ENCODE data around the gene NDUFB11.

Gene NDUFB11

DNA sequence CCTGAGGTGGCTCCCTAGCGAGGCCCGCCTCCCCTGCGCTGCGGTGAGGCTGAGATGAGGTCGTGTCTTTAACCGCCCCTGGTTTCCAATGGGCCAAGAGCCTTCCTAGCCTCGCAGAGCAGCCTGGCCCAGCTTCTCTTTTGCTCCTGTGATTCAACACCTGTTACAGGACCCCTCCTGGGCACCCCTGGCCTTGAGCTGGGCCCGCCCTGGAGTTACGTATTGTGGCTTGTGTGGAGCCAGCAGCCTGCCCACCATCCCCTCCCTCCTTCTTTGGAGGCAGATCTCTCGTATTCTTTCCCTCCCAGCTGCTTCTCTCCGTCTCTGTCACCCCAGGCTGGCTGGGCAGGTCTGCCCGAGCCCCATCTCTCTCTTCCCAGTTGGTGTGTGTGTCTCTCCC lies 29.9 kb upstream of the NDUFB11 start:
- no peak for DNase-seq

DNA sequence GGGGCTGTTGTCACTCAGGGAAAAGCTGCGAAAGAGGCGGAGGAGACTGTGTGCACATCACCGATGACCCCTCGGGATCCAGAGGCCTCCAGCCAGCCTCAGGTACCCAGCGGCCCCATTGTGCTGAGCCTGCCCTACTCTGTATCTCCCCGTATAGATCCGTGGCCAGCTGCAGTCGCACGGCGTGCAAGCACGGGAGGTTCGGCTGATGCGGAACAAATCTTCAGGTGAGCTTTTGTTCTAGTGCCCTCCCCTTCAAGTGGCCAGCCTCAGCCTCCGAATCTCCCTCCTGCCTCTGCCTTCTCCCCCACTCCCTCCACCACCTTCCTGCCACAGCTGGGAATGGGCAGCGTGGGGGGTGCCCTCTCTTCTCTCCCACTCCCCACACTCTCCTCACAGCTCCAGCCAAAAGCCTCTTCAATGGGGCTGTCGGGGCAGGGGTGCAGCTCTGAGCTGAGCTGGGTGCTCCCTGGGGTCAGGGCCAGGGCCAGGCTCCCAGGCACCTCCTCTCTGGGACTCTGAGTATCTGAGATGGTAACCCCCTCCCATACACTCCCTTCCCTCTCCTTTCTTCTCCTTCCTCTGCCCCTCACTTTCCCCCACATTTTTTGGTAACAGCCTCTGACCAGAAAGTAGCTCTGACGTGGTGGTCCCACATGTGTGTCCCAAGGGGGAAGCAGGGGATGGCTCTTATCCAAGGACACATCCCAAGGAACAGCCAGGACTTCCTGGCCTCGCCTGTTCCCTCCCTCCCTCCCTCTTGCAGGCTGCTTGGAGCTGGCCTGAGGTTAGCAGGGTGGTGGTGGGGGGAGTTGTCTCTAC lies 28.7 kb upstream of the NDUFB11 start:
- DNase-seq, result no peak

GRCh38 chrX:47172549-47172948 lies 28.0 kb upstream of the NDUFB11 start:
- DNase-seq, result no peak

- no peak for DNase-seq
Observed at GRCh38 chrX:47171996-47172395, 27.5 kb upstream of the NDUFB11 start.

GRCh38 chrX:47170861-47171692 lies 26.6 kb upstream of the NDUFB11 start:
- no peak for DNase-seq

GRCh38 chrX:47169726-47170515 lies 25.4 kb upstream of the NDUFB11 start:
- no peak for DNase-seq

GRCh38 chrX:47169273-47169672 lies 24.8 kb upstream of the NDUFB11 start:
- DNase-seq, result no peak

DNA sequence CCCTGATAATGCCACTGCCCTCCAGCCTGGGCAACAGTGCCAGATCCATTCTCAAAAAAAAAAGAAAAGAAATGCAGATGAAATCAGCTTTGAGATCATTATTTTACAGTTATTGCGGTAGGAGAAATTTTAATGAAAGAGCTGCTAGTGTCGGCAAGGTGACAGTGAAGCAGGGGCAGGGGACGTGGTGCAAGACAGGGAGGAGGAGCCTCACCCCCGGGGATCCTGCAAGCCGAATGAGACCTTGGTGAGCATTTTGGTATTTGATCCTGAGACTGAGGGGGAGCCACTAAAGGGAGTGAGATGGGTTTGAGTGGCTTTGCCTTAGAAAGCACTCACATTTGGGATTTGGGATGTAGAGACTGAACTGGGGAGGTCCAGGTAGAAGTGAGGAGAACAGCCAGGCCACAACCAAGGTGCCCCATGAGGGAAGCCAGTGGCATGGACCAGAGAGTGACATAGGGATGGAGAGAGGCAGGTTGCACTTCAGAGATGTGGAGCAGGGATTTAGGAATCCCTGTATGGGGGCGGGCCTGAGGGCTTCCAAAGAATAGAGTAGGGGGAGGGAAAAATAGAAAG lies 24.1 kb upstream of the NDUFB11 start:
- DNase-seq, result no peak

- peak; percentile 10 for DNase-seq
Observed at GRCh38 chrX:47166126-47166525, 21.6 kb upstream of the NDUFB11 start.

DNA sequence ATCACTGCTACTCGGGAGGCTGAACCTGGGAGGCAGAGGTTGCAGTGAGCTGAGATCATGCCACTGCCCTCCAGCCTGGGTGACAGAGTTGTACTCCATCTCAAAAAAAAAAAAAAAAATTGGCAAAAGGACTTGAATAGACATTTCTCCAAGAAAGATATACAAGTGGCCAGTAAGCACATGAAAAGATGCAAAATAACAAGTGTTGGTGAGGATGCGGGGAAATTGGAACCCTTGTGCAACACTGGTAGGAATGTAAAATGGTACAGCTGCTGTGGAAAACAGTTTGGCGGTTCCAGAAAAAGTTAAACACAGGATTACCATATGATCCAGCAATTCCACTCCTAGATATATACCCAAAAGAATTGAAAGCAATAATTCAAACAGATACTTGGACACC lies 19.9 kb upstream of the NDUFB11 start:
- DNase-seq, result no peak

- no peak for DNase-seq
Observed at GRCh38 chrX:47162927-47163583, 18.6 kb upstream of the NDUFB11 start.

DNA sequence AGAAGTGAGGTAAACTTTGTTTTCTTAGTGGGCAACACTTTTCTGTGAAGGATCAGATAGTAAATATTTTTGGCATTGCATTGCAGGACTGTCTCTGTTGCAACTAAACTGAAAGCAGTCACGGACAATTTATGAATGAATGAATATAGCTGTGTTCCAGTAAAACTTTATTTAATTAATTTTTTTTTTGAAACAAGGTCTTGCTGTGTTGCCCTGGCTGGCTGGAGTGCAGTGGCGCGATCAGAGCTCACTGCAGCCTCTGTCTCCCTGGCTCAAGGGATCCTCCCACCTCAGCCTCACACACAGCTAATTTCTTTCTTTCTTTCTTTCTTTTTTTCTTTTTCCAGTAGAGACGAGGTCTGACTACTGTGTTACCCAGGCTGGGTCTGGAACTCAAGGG lies 16.3 kb upstream of the NDUFB11 start:
- DNase-seq, result no peak

DNA sequence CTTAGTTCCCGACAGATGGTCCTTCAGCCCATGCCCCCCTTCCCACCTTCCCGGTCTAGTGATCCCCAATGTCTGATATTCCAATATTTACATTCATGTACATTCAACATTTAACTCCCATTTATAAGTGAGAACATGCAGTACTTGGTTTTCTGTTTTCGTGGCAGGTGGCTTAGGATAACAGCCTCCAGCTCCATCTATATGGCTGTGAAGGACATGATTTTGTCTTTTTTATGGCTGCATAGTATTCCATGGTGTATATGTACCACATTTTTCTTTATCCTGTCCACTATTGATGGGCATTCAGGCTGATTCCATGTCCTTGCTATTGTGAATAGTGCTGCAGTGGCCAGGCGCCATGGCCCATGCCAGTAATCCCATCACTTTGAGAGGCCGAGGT lies 14.3 kb upstream of the NDUFB11 start:
- DNase-seq, result no peak

DNA sequence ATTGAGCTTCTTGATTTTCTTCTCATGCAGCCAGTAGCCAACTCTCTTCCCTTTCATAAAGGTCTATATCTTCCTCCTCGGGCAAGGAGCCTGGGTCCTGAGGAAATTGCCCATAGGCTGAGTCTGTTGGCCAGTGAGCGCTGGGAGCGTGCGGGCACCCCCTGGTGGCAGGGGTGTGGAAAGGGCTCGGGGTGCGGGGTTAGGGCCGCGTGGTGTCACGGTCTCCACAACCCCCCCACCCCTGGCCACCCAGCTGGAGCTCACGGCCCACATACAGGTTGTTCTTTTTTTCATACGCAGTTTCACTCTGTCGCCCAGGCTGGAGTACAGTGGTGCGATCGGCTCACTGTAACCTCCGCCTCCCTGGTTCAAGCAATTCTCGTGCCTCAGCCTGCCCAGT lies 13.6 kb upstream of the NDUFB11 start:
- DNase-seq, result no peak

- no peak for DNase-seq
Observed at GRCh38 chrX:47156611-47157520, 12.4 kb upstream of the NDUFB11 start.

DNA sequence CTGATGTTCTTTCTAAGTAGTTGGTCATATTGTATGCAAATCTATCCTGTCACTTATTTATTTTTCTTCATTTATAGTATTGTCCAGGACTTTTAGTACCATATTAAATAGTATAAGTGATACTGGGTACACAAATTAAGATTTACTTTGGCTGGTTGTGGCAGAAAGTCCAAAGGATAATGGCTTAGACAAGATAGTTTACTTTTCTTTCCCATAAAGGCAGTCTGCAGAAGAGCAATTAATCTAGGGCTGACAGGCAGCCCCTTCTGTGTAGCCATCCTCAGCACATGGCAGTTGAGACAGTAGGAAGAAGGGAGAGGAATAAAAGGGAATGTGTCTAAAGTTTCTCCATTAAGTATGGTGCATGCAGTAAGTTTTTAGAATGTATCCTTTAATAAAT lies 6.9 kb upstream of the NDUFB11 start:
- DNase-seq, result no peak

DNA sequence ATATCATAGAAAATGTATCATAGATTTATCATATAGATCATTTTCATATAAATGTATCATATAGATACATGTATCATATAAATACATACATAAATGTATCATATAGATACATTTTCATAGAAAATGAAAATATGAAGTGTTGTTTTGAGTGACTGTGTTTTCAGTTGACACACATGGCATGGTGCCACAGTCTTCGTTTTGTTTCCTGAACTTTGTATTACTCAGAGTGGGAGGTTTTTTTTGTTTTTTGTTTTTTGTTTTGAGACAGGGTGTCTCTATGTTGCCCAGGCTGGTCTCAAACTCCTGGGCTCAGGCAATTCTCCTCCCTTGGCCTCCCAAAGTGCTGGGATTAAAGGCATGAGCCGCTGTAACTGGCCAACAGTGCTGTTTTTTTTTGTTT lies 4.4 kb upstream of the NDUFB11 start:
- no peak for DNase-seq

DNA sequence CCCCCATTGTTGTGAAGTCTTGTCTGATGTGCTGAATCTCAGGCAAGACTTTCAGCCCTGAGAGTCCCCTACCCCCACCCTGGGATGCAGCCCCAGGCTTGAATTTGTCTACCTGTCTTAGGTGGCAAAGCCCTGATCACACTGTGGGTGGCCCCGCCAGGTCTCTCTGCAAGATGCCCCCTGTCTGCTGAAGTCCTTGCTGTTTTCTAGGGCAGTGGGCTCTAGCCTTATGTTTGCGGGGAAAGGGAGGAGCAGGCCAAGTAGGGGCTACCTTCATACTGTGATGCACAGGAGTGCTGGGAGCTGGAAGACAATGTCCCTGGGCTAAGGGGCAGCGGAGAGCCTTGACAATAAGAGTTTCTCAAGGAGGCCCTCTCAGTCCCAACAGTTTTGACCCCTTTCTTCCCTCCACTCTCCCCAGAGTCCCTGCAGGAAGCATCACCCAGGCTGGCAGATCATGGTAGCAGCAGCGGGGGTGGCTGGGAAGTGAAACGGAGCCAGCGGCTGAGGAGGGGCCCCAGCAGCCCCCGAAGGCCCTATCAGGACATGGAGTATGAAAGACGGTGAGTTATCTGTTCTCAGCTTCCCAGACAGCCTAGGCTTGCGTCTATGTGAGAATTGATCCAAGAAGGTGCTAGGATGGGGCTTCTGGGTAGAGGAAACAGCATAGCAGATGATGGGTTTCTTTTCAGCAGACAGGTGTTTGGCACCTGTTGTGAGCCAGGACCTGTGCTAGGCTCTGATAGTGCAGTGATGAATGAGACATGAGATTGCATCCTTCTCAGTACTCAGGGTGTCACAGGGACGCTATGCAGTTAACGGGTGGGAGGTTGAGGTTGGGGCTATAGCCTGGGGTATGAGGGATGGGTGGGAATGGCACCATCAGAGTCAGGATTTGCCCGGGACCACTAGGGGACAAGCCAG lies 2.7 kb upstream of the NDUFB11 start:
- no peak for DNase-seq

DNA sequence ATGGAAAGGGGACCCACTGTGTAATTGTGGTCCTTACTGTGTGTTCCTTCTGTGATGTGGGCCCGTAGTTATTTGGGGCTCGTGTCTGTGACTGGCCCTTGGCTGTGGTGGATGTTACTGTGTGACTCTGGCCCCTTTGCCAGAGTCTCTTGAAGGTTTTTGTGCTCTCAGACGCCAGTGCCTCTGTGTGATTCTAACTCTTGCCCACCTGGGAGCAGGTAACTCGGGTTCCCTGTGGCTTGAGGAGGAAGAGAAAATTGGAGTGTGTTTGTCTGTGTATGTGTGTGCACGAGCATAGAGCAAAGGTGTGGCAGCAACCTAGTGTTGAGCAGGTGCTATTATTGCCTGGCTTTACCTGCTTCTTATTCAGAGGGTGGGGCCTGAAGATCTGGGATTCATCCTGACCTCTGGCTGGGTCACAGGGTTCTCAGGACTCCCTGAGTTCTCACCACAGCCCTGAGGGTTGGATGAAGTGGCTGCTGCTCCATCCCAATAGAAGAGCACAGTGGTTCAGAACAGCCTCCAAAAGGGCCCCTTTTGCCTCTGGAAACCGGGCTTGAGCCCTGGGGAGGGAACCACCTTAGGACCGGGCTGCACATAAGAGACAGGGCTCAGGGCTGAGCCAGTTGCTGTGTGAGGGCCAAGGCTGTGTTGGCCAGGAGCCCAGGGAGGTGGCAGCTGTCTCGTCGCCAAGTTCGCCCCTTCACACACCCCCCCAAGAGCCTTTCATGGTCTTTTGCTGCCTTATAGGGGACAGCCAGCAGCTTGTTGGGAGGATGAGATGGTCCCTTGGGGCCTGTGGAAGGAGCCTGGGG lies 1.8 kb upstream of the NDUFB11 start:
- no peak for DNase-seq

Measured in kidney glomerular epithelial cell (primary cell).